ENCODE measurements around the gene MILR1. TPM values are rescaled to one million over a fixed set of nuclear protein-coding genes. Genes with fewer than 3 reads are reported as not detected.

The MILR1 gene
- total RNA-seq, 1 donor from 2014 or later: not detected

- H3K9me3 Mint-ChIP-seq: no peaks in the 10 kb centered on the region
- no peak overlapping the region for H3K4me3 Mint-ChIP-seq
- no peaks in the 10 kb centered on the region for H3K4me1 Mint-ChIP-seq (ENCODE audit: unreplicated experiment)
- H3K27me3 Mint-ChIP-seq: no peaks in the 10 kb centered on the region
- H3K36me3 Mint-ChIP-seq: peaks cover 38% of the 10 kb centered on the region
- TF ChIP-seq CTCF (conservative IDR thresholded peaks at IDR 0.05): no peak
- no peak for DNase-seq (ENCODE audit: extremely low spot score, unreplicated experiment)
- H3K27ac Mint-ChIP-seq: no peak overlapping the region
Observed at GRCh38 chr17:64515829-64516228, 66.9 kb downstream of the MILR1 start.

Small RNA genes lying within 50 kb of the gene (microRNA-seq; reads per million reads assigned to microRNA genes)
- not detected for gene MIR1273E
- 7.7 reads per million, percentile 29 among the genes with 10 or more reads in this experiment for gene MIR3064
- not detected for gene MIR5047

Other genes starting within 250 kb of the MILR1 start
- gene TEX2, start 185.9 kb upstream of the MILR1 start, total RNA-seq (ENCODE audit: low replicate concordance): 20.4 and 23.3 TPM in 2 replicates
- gene PECAM1, start 58.3 kb upstream of the MILR1 start, total RNA-seq (ENCODE audit: low replicate concordance): 0.21 TPM in 1 of 2 replicates, not detected in the other
- gene POLG2, start 47.9 kb downstream of the MILR1 start, total RNA-seq (ENCODE audit: low replicate concordance): 15.4 and 22.9 TPM in 2 replicates
- 729 and 758 TPM in 2 replicates for gene DDX5, start 57.2 kb downstream of the MILR1 start, total RNA-seq (ENCODE audit: low replicate concordance)
- 52.1 and 76.2 TPM in 2 replicates for gene CEP95, start 57.9 kb downstream of the MILR1 start, total RNA-seq (ENCODE audit: low replicate concordance)
- gene SMURF2, start 213.2 kb downstream of the MILR1 start, total RNA-seq (ENCODE audit: low replicate concordance): 22.3 and 26.6 TPM in 2 replicates